Urothelium cell line (cell line): ENCODE results near the gene STEAP4.

Source experiments
- DNase-seq: peaks from one replicate; pipeline ENCODE4 v3.0.0; 2011; ENCODE audit warnings: low spot score, mixed read lengths
- FAIRE-seq: peaks from 2 replicates; lab custom pipeline; 2011; peaks lifted over from hg19 to GRCh38; lab: Jason Lieb, UNC

STEAP4 gene

DNA sequence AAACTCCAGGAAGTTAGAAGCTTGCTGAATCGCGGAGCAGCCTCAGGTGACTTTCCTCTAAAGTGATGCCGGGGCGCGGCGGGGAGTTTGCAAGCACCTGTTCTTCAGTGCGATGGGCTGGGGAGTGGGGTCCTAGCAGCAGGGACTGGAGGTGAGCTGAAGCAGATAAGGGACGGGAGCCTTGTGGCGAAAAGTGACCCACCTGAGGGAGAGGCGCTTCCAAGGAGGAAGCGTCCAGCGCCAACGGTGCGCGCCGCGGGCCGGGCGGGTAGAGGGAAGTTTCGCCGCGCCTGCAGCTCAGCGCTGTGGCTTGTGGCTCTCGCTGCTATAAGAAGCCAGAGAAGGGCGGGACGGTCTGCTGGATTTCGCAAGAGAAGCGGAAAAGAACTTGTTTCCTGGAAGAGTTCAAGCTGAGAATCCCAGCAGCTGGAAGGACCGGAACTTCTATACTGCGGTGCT is at the start of gene STEAP4:
TSS of gene STEAP4 (minus strand) at position 305 of the 459 bp plus-strand sequence. CDS start 22,625 bp downstream, outside the sequence.
- DNase-seq (no peak), FAIRE-seq (no peak)

- DNase-seq (no peak), FAIRE-seq (no peak)
These were observed 48.3 kb upstream of the STEAP4 start for GRCh38 chr7:88355011-88355410.

- FAIRE-seq (no peak), DNase-seq (no peak)
These were observed 43.4 kb upstream of the STEAP4 start for GRCh38 chr7:88350118-88350517.

DNA sequence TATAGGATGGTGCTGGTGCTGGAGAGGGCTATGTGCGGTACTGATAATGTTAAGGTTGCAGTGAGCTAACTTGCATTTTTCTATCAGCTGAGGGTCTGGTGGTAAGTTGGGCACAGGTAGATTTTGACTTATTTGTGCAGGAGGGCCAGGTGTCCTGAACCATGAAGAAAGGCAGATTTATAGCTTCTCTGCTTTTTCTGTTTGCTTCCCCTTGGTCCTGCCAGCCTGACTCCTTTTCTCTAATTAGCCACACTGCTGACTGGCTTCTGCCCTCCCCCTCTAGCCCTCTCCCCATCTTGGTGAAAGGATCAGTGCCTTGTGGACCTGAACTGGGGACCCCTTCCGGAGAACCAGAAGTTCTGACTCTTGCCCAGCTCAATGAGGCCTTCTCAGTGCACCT is 40.8 kb upstream of the STEAP4 start:
- DNase-seq, result no peak

DNA sequence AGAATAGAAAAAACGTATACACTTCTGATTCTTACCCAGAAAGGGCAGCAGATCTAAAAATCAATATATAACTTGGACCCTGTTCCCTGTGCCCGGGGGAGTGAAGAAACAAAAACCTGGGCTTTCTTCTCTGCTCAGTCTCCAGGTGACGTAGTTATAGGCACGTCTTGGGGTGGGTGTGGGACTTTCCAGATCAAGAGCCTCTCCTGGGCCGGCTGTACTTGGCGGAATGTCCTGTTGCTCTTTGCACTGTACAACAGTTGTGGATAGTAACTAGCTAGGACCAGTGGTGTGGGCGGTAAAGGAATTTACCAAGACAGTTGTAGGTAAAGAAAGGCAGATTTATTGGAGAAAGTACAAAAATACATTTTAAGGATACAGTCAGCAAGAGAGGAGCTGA is 40.4 kb upstream of the STEAP4 start:
- FAIRE-seq (no peak), DNase-seq (no peak)

More for the DNA sequence above, 40.8 kb upstream of the STEAP4 start:
- no peak for FAIRE-seq

- DNase-seq, result no peak
- no peak for FAIRE-seq
These were observed 39.7 kb upstream of the STEAP4 start for GRCh38 chr7:88346357-88346756.

DNA sequence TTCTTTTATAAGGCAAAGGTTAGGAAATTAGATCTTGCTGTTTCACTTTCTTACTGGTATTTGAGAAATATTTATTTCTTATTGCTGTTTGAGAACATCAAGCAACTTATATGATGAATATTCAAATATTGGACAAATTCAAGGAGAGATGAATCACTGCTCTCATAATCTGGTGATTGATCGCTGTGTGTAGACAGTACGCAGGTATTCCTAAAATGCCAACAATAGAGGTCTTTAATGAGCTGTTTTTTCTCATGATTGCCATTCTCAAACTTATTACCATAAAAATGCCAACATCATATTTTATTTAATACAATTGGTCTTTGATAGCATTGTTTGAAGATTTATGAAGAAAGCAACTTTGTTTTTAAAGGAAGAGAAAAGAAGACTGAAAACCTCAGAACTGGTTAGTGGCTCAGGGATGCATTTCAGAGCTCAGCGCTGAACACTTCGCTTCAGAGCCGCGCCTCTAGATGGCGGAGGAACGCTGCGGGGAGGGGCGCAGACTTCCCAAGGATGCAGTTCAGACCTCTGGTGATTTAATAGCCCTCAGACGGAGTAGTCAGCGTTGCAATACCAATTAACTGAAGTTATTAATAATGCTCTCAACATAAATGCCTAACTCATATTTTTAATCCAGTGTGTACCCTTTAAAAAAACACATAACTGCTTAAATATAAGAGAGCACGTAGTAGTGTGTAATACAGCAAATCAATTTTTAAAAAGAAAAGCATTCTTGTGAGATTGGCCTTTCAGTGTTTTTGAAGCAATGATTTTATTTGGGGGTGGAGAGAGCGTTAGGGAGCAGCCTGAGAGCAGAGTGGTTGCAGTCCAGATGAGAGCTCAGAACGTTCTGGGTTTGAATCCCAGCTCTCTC is 38.5 kb upstream of the STEAP4 start:
- FAIRE-seq, result no peak
- peak; percentile 59 for DNase-seq

GRCh38 chr7:88344271-88344670 is 37.6 kb upstream of the STEAP4 start:
- DNase-seq (no peak), FAIRE-seq (no peak)

DNA sequence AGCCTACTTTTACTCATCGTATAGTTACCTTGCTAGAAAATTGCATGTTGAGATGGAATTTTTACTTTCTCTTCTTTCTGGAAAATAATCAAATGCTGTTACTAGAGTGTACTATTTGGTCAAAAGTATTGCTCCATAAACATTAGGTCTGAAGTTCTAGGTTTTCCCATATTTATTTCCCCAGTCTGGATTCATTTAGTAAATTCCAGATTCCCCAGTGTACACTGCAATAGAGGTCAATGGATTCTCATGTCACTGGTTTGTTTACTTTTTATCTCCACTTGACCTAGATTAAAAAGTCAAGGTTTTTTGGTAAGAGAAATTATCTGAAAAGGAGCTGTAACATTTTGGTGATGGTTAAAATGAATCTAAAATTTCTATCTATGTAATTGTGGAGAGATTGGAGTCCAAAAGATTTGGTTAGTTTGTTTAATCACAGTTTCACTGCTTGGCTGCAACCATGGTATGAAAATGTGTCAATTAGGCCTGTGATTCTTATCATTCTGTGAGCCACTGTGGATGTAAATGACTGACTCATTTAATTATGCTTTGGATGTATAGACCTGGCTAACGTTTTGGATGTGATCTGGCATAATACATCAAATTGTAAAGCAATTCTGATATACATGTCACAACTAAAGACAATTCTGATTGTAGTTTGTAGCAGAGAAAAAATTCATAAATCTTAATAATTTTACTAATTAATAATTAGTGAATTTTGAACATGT is 32.7 kb upstream of the STEAP4 start:
- peak; percentile 13 for FAIRE-seq

DNA sequence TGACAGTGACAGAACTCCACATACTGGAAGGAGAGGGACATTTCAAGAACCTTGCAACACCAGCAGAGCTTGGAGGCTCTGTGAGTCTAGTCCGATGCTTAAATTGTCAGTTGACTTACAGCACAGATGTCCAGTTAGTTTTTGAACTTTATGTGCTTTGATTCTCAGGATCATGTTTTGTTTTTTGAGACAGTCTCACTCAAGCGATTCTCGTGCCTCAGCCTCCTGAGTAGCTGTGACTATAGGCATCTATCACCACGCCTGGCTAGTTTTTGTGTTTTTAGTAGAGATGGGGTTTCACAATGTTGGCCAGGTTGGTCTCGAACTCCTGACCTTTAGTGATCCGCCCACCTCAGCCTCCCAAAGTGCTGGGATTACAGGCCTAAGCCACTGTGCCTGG is 31.8 kb upstream of the STEAP4 start:
- DNase-seq, result no peak
- FAIRE-seq, result no peak

More for the DNA sequence above, 32.7 kb upstream of the STEAP4 start:
- no peak for DNase-seq

- DNase-seq (peak; percentile 69), FAIRE-seq (peak; percentile 89)
These were observed 30.9 kb upstream of the STEAP4 start for GRCh38 chr7:88337572-88337971.

- DNase-seq, result no peak
These were observed 24.6 kb upstream of the STEAP4 start for GRCh38 chr7:88331322-88331721.

GRCh38 chr7:88329532-88330463 is 23.1 kb upstream of the STEAP4 start:
- no peak for FAIRE-seq
- DNase-seq, result no peak

More at GRCh38 chr7:88331322-88331721, 24.6 kb upstream of the STEAP4 start:
- FAIRE-seq, result no peak

- no peak for FAIRE-seq
- no peak for DNase-seq
These were observed 22.1 kb upstream of the STEAP4 start for GRCh38 chr7:88328787-88329186.

DNA sequence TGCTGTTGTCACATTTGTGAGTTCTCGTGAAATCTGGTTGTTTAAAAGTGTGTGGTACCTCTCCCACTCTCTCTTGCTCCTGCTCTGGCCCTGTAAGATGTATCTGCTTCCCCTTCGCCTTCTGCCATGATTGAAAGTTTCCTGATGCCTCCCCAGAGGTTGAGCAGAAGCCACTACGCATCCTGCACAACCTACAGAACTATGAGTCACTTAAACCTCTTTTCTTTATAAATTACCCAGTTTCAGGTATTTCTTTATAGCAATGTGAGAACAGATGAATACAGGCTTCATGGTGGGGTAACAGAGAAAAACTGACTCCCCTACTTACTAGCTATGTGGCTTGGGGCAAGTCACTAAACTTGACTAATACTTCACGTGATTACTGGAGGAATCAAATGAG is 18.0 kb upstream of the STEAP4 start:
- DNase-seq, result no peak
- no peak for FAIRE-seq

GRCh38 chr7:88322151-88322550 is 15.5 kb upstream of the STEAP4 start:
- peak; percentile 13 for FAIRE-seq
- DNase-seq, result no peak

- DNase-seq (no peak), FAIRE-seq (no peak)
These were observed 15.0 kb upstream of the STEAP4 start for GRCh38 chr7:88321694-88322093.

- no peak for FAIRE-seq
- no peak for DNase-seq
These were observed 11.5 kb upstream of the STEAP4 start for GRCh38 chr7:88318196-88318595.

DNA sequence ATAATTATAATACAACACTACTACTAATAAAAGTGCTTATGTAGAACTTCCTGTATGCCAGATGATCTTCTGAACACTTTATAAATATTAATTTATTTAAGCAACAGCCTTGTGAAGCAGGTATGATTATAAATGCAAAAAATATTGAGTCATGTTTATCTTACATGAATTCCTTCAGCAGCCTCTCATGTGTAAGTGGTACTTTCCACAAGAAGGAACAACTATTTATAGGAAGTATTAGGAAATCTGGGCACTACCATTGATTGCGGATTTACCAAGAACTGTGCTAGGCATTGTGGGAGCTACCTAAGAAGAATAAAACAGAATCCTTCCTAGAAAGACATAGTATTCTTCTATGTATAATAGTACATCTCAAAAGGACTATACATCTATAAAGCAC is 10.7 kb upstream of the STEAP4 start:
- FAIRE-seq (no peak), DNase-seq (no peak)

DNA sequence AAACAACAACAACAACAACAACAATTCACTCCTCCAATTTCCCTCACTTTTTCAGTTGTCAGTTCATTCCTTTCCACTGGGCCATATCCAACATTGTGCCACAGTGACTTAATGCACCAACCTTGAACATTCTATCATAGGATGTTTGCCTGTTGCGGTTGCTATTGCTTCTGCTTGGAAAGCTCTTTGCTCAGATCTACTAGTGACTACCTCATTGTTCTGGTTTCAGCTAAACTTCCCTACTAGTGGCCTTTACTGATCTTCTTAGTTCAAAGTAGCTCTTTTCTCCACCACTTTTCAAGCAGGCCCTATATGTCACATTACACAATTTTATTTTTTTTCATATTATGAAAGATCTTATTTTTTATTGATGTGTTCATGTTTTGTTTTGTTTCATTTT is 9.8 kb upstream of the STEAP4 start:
- DNase-seq (no peak), FAIRE-seq (no peak)

- DNase-seq (no peak), FAIRE-seq (no peak)
These were observed 8.8 kb upstream of the STEAP4 start for GRCh38 chr7:88315522-88315921.
